Lung (tissue), 12 donors: ENCODE data around the gene CISD3. TPM values are rescaled to one million over a fixed set of nuclear protein-coding genes. Genes with fewer than 3 reads are reported as not detected.
"Not testable (repeated sequence)": the region's sequence is repeated elsewhere in the genome, so short reads cannot be mapped to it uniquely, and the experiment has no call there.

Experiments used
- ATAC-seq: fragments of 200-7000 bp; cut with Tn5 transposase; one replicate; pipeline ENCODE4 v1.9.1; 2020; ENCODE audit warnings: moderate number of reproducible peaks; ENCODE audit not compliant: insufficient read depth, low FRiP score
- DNase-seq, 3 donors: peaks; one replicate each; pipeline ENCODE4 v3.0.0-alpha.2; 2013 to 2017
- H3K27ac ChIP-seq, 2 donors: one replicate each; pipeline ENCODE4 v1.5.1; 2013; ENCODE audit warnings: mild to moderate bottlenecking in 2 of 2, moderate library complexity in 2 of 2, control low read depth in 1 of 2, inconsistent platforms in 1 of 2, low read depth in 1 of 2, low read length in 1 of 2
- H3K27me3 ChIP-seq, 3 donors: one replicate each; pipeline ENCODE4 v1.5.1; 2013; ENCODE audit warnings: low read length in 2 of 3; ENCODE audit not compliant: control insufficient read depth in 3 of 3, insufficient read depth in 3 of 3
- H3K36me3 ChIP-seq, 4 donors: one replicate each; pipeline ENCODE4 v1.5.1; 2013; ENCODE audit warnings: low read length in 4 of 4, mild to moderate bottlenecking in 1 of 4, moderate library complexity in 1 of 4; ENCODE audit not compliant: control insufficient read depth in 4 of 4, insufficient read depth in 4 of 4
- H3K4me1 ChIP-seq, 5 donors: one replicate each; pipeline ENCODE4 v1.5.1; 2013; ENCODE audit warnings: low read length in 5 of 5, mild to moderate bottlenecking in 2 of 5, moderate library complexity in 1 of 5; ENCODE audit not compliant: control insufficient read depth in 5 of 5, insufficient read depth in 5 of 5
- H3K4me3 ChIP-seq: one replicate; pipeline ENCODE4 v1.5.1; 2013; ENCODE audit warnings: mild to moderate bottlenecking, control low read depth, moderate library complexity
- H3K9ac ChIP-seq, 2 donors: one replicate each; pipeline ENCODE4 v1.5.1; 2013; ENCODE audit warnings: low read length in 2 of 2, control low read depth in 1 of 2; ENCODE audit not compliant: insufficient read depth in 1 of 2
- H3K9me3 ChIP-seq, 4 donors: one replicate each; pipeline ENCODE4 v1.5.1; 2013; ENCODE audit warnings: low read length in 3 of 4, mild to moderate bottlenecking in 1 of 4, moderate library complexity in 1 of 4; ENCODE audit not compliant: control insufficient read depth in 4 of 4, insufficient read depth in 3 of 4
- CTCF ChIP-seq: IDR thresholded peaks from 2 replicates; pipeline ENCODE4 v1.5.1; 2012; ENCODE audit warnings: mild to moderate bottlenecking; ENCODE audit errors: control extremely low read depth, extremely low read depth
- WGBS, 2 donors: extraction: QIAGEN DNeasy Blood & Tissue Kit; methylation state at CpG; one replicate each; pipeline ENCODE4 v1.1.7; 2013; 5-methylcytosine and 5-hydroxymethylcytosine counted together
- polyA plus RNA-seq, 2 donors: library from polyadenylated mRNA; stranded (reverse); fragments of 200-250 nt; gene quantifications; one replicate each; pipeline ENCODE4 v1.2.1, GENCODE V29; 2013
- total RNA-seq, 2 donors: library from RNA; depleted of rRNA in 1 of 2; stranded (reverse); fragments of >200 nt in 1 of 2; gene quantifications; one replicate each; pipeline ENCODE4 v1.2.1, GENCODE V29; 2014 to 2021
- donor health status: control.
- donor health status: control.
- donor health status: Bipolar disorder and iron deficiency.
- donor health status: healthy.
- donor health status: DM: yes; HTN: yes; CAD: no.

CISD3 gene
- total and polyA plus RNA-seq, 4 donors, result 2.4 to 49.7 (median 38.0) TPM

GRCh38 chr17:38725066-38725465 is 5.1 kb upstream of the CISD3 start:
- no peaks in the 10 kb centered on the region for H3K9me3 ChIP-seq
- no peak for TF ChIP-seq CTCF
- H3K4me1 ChIP-seq, result peaks cover 0 to 18% (median 9%) of the 10 kb centered on the region in 5 donors
- H3K36me3 ChIP-seq, result peaks cover 3 to 41% (median 12%) of the 10 kb centered on the region in 4 donors
- H3K4me3 ChIP-seq, result no peak overlapping the region
- no peak overlapping the region for H3K9ac ChIP-seq
- no peaks in the 10 kb centered on the region for H3K27me3 ChIP-seq
- no peak overlapping the region for H3K27ac ChIP-seq
- DNase-seq (no peak), ATAC-seq (no peak)
- 84 to 89% methylated on average over 10 of the region's 10 CpGs for WGBS, 2 donors

GRCh38 chr17:38726145-38726544 is 4.0 kb upstream of the CISD3 start:
- WGBS, 2 donors, result 70 to 92% methylated on average over 6 to 8 of the region's 8 CpGs
- H3K9me3 ChIP-seq, H3K27ac ChIP-seq, H3K4me3 ChIP-seq, ATAC-seq, DNase-seq, H3K27me3 ChIP-seq, H3K9ac ChIP-seq: not testable (repeated sequence)
- Histone ChIP-seq H3K4me1 (peaks cover 0 to 19% (median 12%) of the 10 kb centered on the region in 5 donors), H3K36me3 (peaks cover 3 to 31% (median 7%) of the 10 kb centered on the region in 4 donors)

GRCh38 chr17:38727736-38728135 is 2.4 kb upstream of the CISD3 start:
- no peak overlapping the region for H3K27ac ChIP-seq
- TF ChIP-seq CTCF, result no peak
- peaks cover 3 to 21% (median 5%) of the 10 kb centered on the region in 4 donors for H3K36me3 ChIP-seq
- no peaks in the 10 kb centered on the region for H3K27me3 ChIP-seq
- no peak overlapping the region for H3K9ac ChIP-seq
- H3K9me3 ChIP-seq, result no peaks in the 10 kb centered on the region
- WGBS, 2 donors, result 86% methylated on average over 5 of the region's 5 CpGs
- peaks cover 0 to 24% (median 9%) of the 10 kb centered on the region in 5 donors for H3K4me1 ChIP-seq
- ATAC-seq, result no peak
- H3K4me3 ChIP-seq, result no peak overlapping the region
- DNase-seq, result no peak

- peaks cover 0 to 23% (median 5%) of the 10 kb centered on the region in 4 donors for H3K36me3 ChIP-seq
- H3K27me3 ChIP-seq, result no peaks in the 10 kb centered on the region
- H3K4me3 ChIP-seq, result no peak overlapping the region
- 50 to 59% methylated on average over 8 of the region's 8 CpGs for WGBS, 2 donors
- no peak overlapping the region for H3K9ac ChIP-seq
- H3K27ac ChIP-seq, result no peak overlapping the region
- DNase-seq (no peak), ATAC-seq (no peak)
- peaks cover 0 to 24% (median 9%) of the 10 kb centered on the region in 5 donors for H3K4me1 ChIP-seq
- no peak for TF ChIP-seq CTCF
- no peaks in the 10 kb centered on the region for H3K9me3 ChIP-seq
Observed at GRCh38 chr17:38728290-38728831, 1.8 kb upstream of the CISD3 start.
